Common myeloid progenitor, CD34-positive (primary cell): ENCODE results near the gene WBP1.

Experiments
- CTCF ChIA-PET: fragments of 350-600 bp; sonication (Branson Sonifier 250); formaldehyde crosslinking; loops from one replicate; lab custom pipeline; 2021; ENCODE audit warnings: antibody characterized with exemption; lab: Charles Lee
- POLR2A ChIA-PET: fragments of 350-600 bp; sonication (Branson Sonifier 250); formaldehyde crosslinking; loops from one replicate; lab custom pipeline; 2021; ENCODE audit warnings: antibody characterized with exemption; lab: Charles Lee
- DNase-seq, 3 donors: peaks; one replicate each; pipeline versions ENCODE4 v3.0.0 to v3.0.0-alpha.2; 2013
- H3K27ac ChIP-seq, 2 experiments: 1 replicate in 1 of 2; 2 replicates in 1 of 2; pipeline ENCODE4 v1.7.0; 2013; ENCODE audit warnings: inconsistent platforms in 2 of 2, low read length in 2 of 2, mild to moderate bottlenecking in 2 of 2, low read depth in 1 of 2, moderate library complexity in 1 of 2; ENCODE audit not compliant: severe bottlenecking in 2 of 2, insufficient read depth in 1 of 2, poor library complexity in 1 of 2
- H3K27me3 ChIP-seq, 5 experiments: replicated peaks in 2 of 5; 1 replicate in 3 of 5; 2 replicates in 2 of 5; pipeline versions ENCODE4 v1.6.1 to v1.7.0; 2013; ENCODE audit warnings: low read length in 4 of 5, mild to moderate bottlenecking in 2 of 5, moderate library complexity in 2 of 5, inconsistent platforms in 1 of 5; ENCODE audit not compliant: insufficient read depth in 5 of 5, control insufficient read depth in 4 of 5
- H3K36me3 ChIP-seq, 4 experiments: 1 replicate in 2 of 4; 2 replicates in 2 of 4; pipeline versions ENCODE4 v1.6.1 to v1.7.0; 2013; ENCODE audit warnings: low read length in 3 of 4, control low read depth in 1 of 4, mild to moderate bottlenecking in 1 of 4; ENCODE audit not compliant: control insufficient read depth in 4 of 4, insufficient read depth in 4 of 4
- H3K4me1 ChIP-seq, 4 experiments: 1 replicate in 3 of 4; 2 replicates in 1 of 4; pipeline versions ENCODE4 v1.6.1 to v1.7.1; 2013; ENCODE audit warnings: low read length in 3 of 4, mild to moderate bottlenecking in 3 of 4, control low read depth in 1 of 4, inconsistent platforms in 1 of 4, moderate library complexity in 1 of 4; ENCODE audit not compliant: control insufficient read depth in 4 of 4, insufficient read depth in 4 of 4; ENCODE audit errors: control extremely low read depth in 1 of 4
- H3K4me3 ChIP-seq, 7 experiments: 1 replicate in 4 of 7; 2 replicates in 3 of 7; pipeline versions ENCODE4 v1.5.1 to v1.7.0; 2013; ENCODE audit warnings: mild to moderate bottlenecking in 7 of 7, low read length in 6 of 7, moderate library complexity in 6 of 7, inconsistent platforms in 2 of 7, low read depth in 2 of 7, control low read depth in 1 of 7; ENCODE audit not compliant: insufficient read depth in 4 of 7, control insufficient read depth in 1 of 7; ENCODE audit errors: extremely low read depth in 1 of 7
- H3K9me3 ChIP-seq, 5 experiments: 1 replicate in 4 of 5; 2 replicates in 1 of 5; pipeline versions ENCODE4 v1.6.1 to v1.7.1; 2013; ENCODE audit warnings: low read length in 4 of 5, mild to moderate bottlenecking in 2 of 5, inconsistent platforms in 1 of 5, low read depth in 1 of 5, moderate library complexity in 1 of 5; ENCODE audit not compliant: control insufficient read depth in 4 of 5, insufficient read depth in 2 of 5; ENCODE audit errors: control extremely low read depth in 1 of 5
- WGBS: methylation state at CpG from one replicate; pipeline ENCODE4 v1.1.5; 2013; ENCODE audit not compliant: insufficient coverage; 5-methylcytosine and 5-hydroxymethylcytosine counted together

The WBP1 gene

DNA sequence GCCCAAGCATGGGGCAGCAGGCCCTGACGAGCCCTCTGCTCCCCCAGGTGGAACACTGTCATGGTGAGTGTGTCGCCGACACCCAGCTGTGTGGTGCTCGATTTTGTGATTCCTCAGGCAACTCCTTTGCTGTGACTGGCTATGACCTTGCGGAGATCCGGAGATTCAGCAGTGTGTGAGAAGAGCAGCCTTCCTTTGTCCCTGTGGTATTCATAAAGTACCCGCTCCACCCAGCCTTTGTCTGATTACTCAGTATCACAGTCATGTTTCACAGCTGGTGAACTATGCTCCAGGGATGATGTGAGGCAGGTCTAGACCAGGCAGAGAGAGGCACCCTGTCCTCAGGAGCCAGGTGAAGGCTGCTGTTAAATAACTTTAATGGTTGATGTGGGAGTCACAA lies 32.7 kb upstream of the WBP1 start:
- H3K36me3 ChIP-seq: peaks cover 2 to 60% (median 43%) of the 10 kb centered on the region in 4 experiments

GRCh38 chr2:74426181-74426758 lies 32.0 kb upstream of the WBP1 start:
- Histone ChIP-seq H3K9me3 (no peaks in the 10 kb centered on the region), H3K27ac (no peak overlapping the region), H3K36me3 (peaks cover 2 to 65% (median 46%) of the 10 kb centered on the region in 4 experiments), H3K4me3 (no peak overlapping the region), H3K27me3 (no peaks in the 10 kb centered on the region), H3K4me1 (peaks cover 0 to 10% (median 7%) of the 10 kb centered on the region in 4 experiments)
- no peak for DNase-seq
- CTCF ChIA-PET: no interaction called here
- 94% methylated on average over 11 of the region's 14 CpGs for WGBS
- POLR2A ChIA-PET: no interaction called here

More for the DNA sequence above, 32.7 kb upstream of the WBP1 start:
- Histone ChIP-seq H3K27ac (no peak overlapping the region), H3K4me1 (peaks cover 0 to 17% (median 13%) of the 10 kb centered on the region in 4 experiments), H3K4me3 (no peak overlapping the region), H3K27me3 (no peaks in the 10 kb centered on the region), H3K9me3 (no peaks in the 10 kb centered on the region)
- 96% methylated on average over 7 of the region's 7 CpGs for WGBS
- ChIA-PET POLR2A (no interaction called here), CTCF (interaction anchor here (0.8 to 1.0 kb wide), 2 partner anchors 11 to 20 kb away, joined by 3 read pairs; no protein-coding TSS in a partner anchor)
- no peak for DNase-seq

- no peak for DNase-seq
- Histone ChIP-seq H3K27ac (no peak overlapping the region), H3K36me3 (peaks cover 2 to 74% (median 49%) of the 10 kb centered on the region in 4 experiments), H3K4me1 (peaks cover 0 to 4% (median 3%) of the 10 kb centered on the region in 4 experiments), H3K9me3 (no peaks in the 10 kb centered on the region), H3K4me3 (no peak overlapping the region), H3K27me3 (no peaks in the 10 kb centered on the region)
- CTCF ChIA-PET: no interaction called here
- POLR2A ChIA-PET: interaction anchor here (0.8 kb wide), 1 partner anchor 127 kb away, joined by 3 read pairs; the partner anchor contains the start of gene DOK1
- 96% methylated on average over 3 of the region's 3 CpGs for WGBS
Measured at GRCh38 chr2:74427551-74427950, 30.7 kb upstream of the WBP1 start.

- H3K36me3 ChIP-seq: peaks cover 2 to 74% (median 49%) of the 10 kb centered on the region in 4 experiments
- no peak overlapping the region for H3K27ac ChIP-seq
- ChIA-PET POLR2A (no interaction called here), CTCF (interaction anchor here (3.0 kb wide), 1 partner anchor 12 kb away, joined by 16 read pairs; no protein-coding TSS in a partner anchor)
- H3K27me3 ChIP-seq: no peaks in the 10 kb centered on the region
- no peak overlapping the region for H3K4me3 ChIP-seq
- peaks cover 0 to 4% (median 3%) of the 10 kb centered on the region in 4 experiments for H3K4me1 ChIP-seq
- DNase-seq: no peak
- H3K9me3 ChIP-seq: no peaks in the 10 kb centered on the region
- 100% methylated on average over 5 of the region's 5 CpGs for WGBS
Measured at GRCh38 chr2:74428675-74429074, 29.6 kb upstream of the WBP1 start.

- no peaks in the 10 kb centered on the region for H3K27me3 ChIP-seq
- ChIA-PET CTCF (interaction anchor here (3.0 kb wide), 1 partner anchor 11 kb away, joined by 16 read pairs; no protein-coding TSS in a partner anchor), POLR2A (interaction anchor here (0.8 kb wide), 1 partner anchor 9 kb away, joined by 3 read pairs; no protein-coding TSS in a partner anchor)
- DNase-seq: no peak
- H3K4me3 ChIP-seq: no peak overlapping the region
- no peak overlapping the region for H3K27ac ChIP-seq
- H3K9me3 ChIP-seq: no peaks in the 10 kb centered on the region
- H3K36me3 ChIP-seq: peaks cover 2 to 71% (median 48%) of the 10 kb centered on the region in 4 experiments
- 93% methylated on average over 11 of the region's 18 CpGs for WGBS
- peaks cover 0 to 4% (median 3%) of the 10 kb centered on the region in 4 experiments for H3K4me1 ChIP-seq
Measured at GRCh38 chr2:74429487-74430451, 28.5 kb upstream of the WBP1 start.

DNA sequence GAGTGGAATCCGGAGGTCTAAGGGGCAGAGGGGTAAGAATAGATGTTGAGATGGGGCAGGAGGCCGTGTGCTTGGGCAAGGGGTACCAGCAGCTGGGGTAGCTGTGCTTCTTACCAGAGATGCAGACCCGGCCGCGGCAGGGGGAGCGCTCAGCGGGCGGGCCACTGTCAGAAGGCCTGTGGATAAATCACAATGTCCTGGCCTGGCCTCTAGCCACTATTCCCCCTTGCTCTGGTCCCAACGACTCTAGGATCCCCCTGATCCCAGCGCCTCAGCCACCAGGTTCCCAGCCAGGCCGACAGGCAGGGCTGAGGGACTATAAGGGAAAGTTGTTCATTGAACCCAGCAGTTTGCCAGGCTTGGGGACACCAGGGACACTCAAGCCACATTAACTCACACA lies 27.7 kb upstream of the WBP1 start:
- Histone ChIP-seq H3K4me3 (no peak overlapping the region), H3K4me1 (peaks cover 0 to 4% (median 3%) of the 10 kb centered on the region in 4 experiments), H3K27me3 (no peaks in the 10 kb centered on the region), H3K27ac (no peak overlapping the region), H3K9me3 (no peaks in the 10 kb centered on the region), H3K36me3 (peaks cover 2 to 64% (median 43%) of the 10 kb centered on the region in 4 experiments)
- WGBS: 94% methylated on average over 6 of the region's 11 CpGs
- no peak for DNase-seq
- ChIA-PET CTCF (interaction anchor here (3.0 kb wide), 1 partner anchor 10 kb away, joined by 16 read pairs; no protein-coding TSS in a partner anchor), POLR2A (no interaction called here)
